HepG2 (cell line): ENCODE data around the gene GPATCH3. TPM values are rescaled to one million over a fixed set of nuclear protein-coding genes. Genes with fewer than 3 reads are reported as not detected.

ENCODE experiments used
- DMAP1 ChIP-seq: IDR thresholded peaks from 2 replicates; pipeline ENCODE4 v1.6.1; 2016
- KDM1A ChIP-seq: IDR thresholded peaks from 2 replicates; pipeline ENCODE4 v1.6.1; 2016; ENCODE audit warnings: missing compliant biosample characterization
- NFKBIZ ChIP-seq: IDR thresholded peaks from 2 replicates; pipeline ENCODE4 v1.6.1; 2018; ENCODE audit warnings: missing genetic modification reagents, missing compliant biosample characterization
- PATZ1 ChIP-seq: sonication (generic); formaldehyde crosslinking; IDR thresholded peaks from 2 replicates; pipeline ENCODE4 v1.4.0; 2020; ENCODE audit warnings: missing genetic modification reagents
- PHB2 ChIP-seq: fragments of 450-650 bp; IDR thresholded peaks from 2 replicates; pipeline ENCODE4 v1.6.1; 2018; ENCODE audit not compliant: partially characterized antibody
- RBM39 ChIP-seq: fragments of 200-400 bp; formaldehyde crosslinking; IDR thresholded peaks from one replicate; pipeline ENCODE4 v1.6.1; 2018; ENCODE audit warnings: antibody characterized with exemption, mild to moderate bottlenecking, low read depth, low read length; ENCODE audit not compliant: poor library complexity, severe bottlenecking
- RELA ChIP-seq: sonication (generic); formaldehyde crosslinking; IDR thresholded peaks from 2 replicates; pipeline ENCODE4 v1.4.0; 2020; ENCODE audit warnings: missing genetic modification reagents
- ZHX2 ChIP-seq, 2 experiments: sonication (generic) in 1 of 2; formaldehyde crosslinking in 1 of 2; IDR thresholded peaks; 2 replicates each; pipeline versions ENCODE4 v1.6.1 to v1.9.0; 2014 to 2022; ENCODE audit warnings: antibody characterized with exemption in 1 of 2, borderline replicate concordance in 1 of 2, inconsistent platforms in 1 of 2, low read depth in 1 of 2, missing genetic modification reagents in 1 of 2
- ZNF205 ChIP-seq: IDR thresholded peaks from 2 replicates; pipeline ENCODE4 v1.6.1; 2018; ENCODE audit warnings: missing biosample characterization, missing genetic modification reagents
- ZNF232 ChIP-seq: sonication (generic); formaldehyde crosslinking; IDR thresholded peaks from 2 replicates; pipeline ENCODE4 v1.4.0; 2020; ENCODE audit warnings: missing genetic modification reagents, borderline replicate concordance
- ZNF251 ChIP-seq: sonication (generic); formaldehyde crosslinking; IDR thresholded peaks from 2 replicates; pipeline ENCODE4 v1.9.0; 2021; ENCODE audit warnings: mild to moderate bottlenecking, missing genetic modification reagents
- ZNF276 ChIP-seq: sonication (generic); formaldehyde crosslinking; IDR thresholded peaks from 2 replicates; pipeline ENCODE4 v1.4.0; 2020; ENCODE audit warnings: mild to moderate bottlenecking, low read depth, missing genetic modification reagents
- ZNF30 ChIP-seq: sonication (generic); formaldehyde crosslinking; IDR thresholded peaks from 2 replicates; pipeline ENCODE4 v1.5.0; 2020; ENCODE audit warnings: mild to moderate bottlenecking, missing genetic modification reagents
- ZNF337 ChIP-seq: sonication (generic); formaldehyde crosslinking; IDR thresholded peaks from 2 replicates; pipeline ENCODE4 v1.5.1; 2020; ENCODE audit warnings: missing genetic modification reagents, low read depth, mild to moderate bottlenecking, borderline replicate concordance
- ZNF430 ChIP-seq: sonication (generic); formaldehyde crosslinking; IDR thresholded peaks from 2 replicates; pipeline ENCODE4 v1.9.0; 2021; ENCODE audit warnings: mild to moderate bottlenecking, missing genetic modification reagents
- ZNF432 ChIP-seq: sonication (generic); formaldehyde crosslinking; IDR thresholded peaks from 2 replicates; pipeline ENCODE4 v1.5.0; 2020; ENCODE audit warnings: missing genetic modification reagents, mild to moderate bottlenecking, borderline replicate concordance
- ZNF577 ChIP-seq: sonication (generic); formaldehyde crosslinking; IDR thresholded peaks from 2 replicates; pipeline ENCODE4 v1.4.0; 2020; ENCODE audit warnings: mild to moderate bottlenecking, low read depth, missing genetic modification reagents, borderline replicate concordance
- ZNF761 ChIP-seq: sonication (generic); formaldehyde crosslinking; conservative IDR thresholded peaks from 2 replicates; pipeline ENCODE4 v1.4.0; 2020; ENCODE audit warnings: mild to moderate bottlenecking, missing genetic modification reagents
- ZNF878 ChIP-seq: sonication (generic); formaldehyde crosslinking; IDR thresholded peaks from 2 replicates; pipeline ENCODE4 v1.8.1; 2023; ENCODE audit warnings: mild to moderate bottlenecking, missing genetic modification reagents, moderate library complexity
- polyA plus RNA-seq, 8 experiments: library from polyadenylated mRNA; depleted of rRNA in 3 of 8; stranded (reverse) in 7 of 8; unstranded in 1 of 8; fragments of >200 nt; fragmentation: Illumina TruSeq in 4 of 8; extraction: Trizol in 4 of 8; gene quantifications; 2 replicates each; pipeline versions ENCODE4 v1.2.1 to v1.2.3, GENCODE V29; 2011 to 2016; ENCODE audit warnings: low read depth in 4 of 8, missing spikeins in 1 of 8, mixed read lengths in 1 of 8; ENCODE audit not compliant: insufficient read depth in 1 of 8
- total RNA-seq, 5 experiments: library from RNA; depleted of rRNA; stranded (reverse); fragments of >200 nt; fragmentation: Illumina TruSeq; extraction: Trizol; gene quantifications; 2 replicates each; pipeline ENCODE4 v1.2.3, GENCODE V29; 2016; ENCODE audit warnings: low read depth in 1 of 5

The GPATCH3 gene
- total and polyA plus RNA-seq, 2 of the 13 experiments (the other 11 are each of a cell fraction or from before 2014, with no cell fraction given): 8.3 to 11.0 TPM

- TF ChIP-seq ZNF432: no peak
- no peak for TF ChIP-seq ZNF251 (CRISPR knock-in tag)
- TF ChIP-seq ZNF878 (CRISPR knock-in tag): no peak
- peak; percentile 70; the same call in 1 of the 2 replicates for TF ChIP-seq DMAP1
- peak; percentile 77; the same call in 1 of the 2 replicates for TF ChIP-seq KDM1A (CRISPR knock-in tag)
- peak; percentile 58; the same call in 1 of the 2 replicates for TF ChIP-seq ZNF761 (CRISPR knock-in tag)
- TF ChIP-seq PATZ1 (CRISPR knock-in tag): no peak
- TF ChIP-seq ZNF337 (CRISPR knock-in tag): no peak
- TF ChIP-seq PHB2: no peak
- TF ChIP-seq ZNF232 (CRISPR knock-in tag): 0 out of 2 replicates have a peak, but pooled peaks have one; percentile 40
- no peak; the same call in 1 of the 2 replicates for TF ChIP-seq ZHX2 (IDR thresholded peaks at IDR 0.05; ENCODE audit: low read depth)
- 0 out of 2 replicates have a peak, but pooled peaks have one; percentile 53 for TF ChIP-seq ZHX2 (CRISPR knock-in tag; IDR thresholded peaks at IDR 0.05; ENCODE audit: borderline replicate concordance)
- 0 out of 2 replicates have a peak, but pooled peaks have one; percentile 15 for TF ChIP-seq RELA (CRISPR knock-in tag)
- TF ChIP-seq ZNF30 (CRISPR knock-in tag): peak; percentile 19; the same call in 1 of the 2 replicates
- TF ChIP-seq ZNF205: peak; percentile 77; the same call in 1 of the 2 replicates
- peak; percentile 84 for TF ChIP-seq RBM39
- peak; percentile 62; the same call in 1 of the 2 replicates for TF ChIP-seq NFKBIZ (CRISPR knock-in tag)
- 0 out of 2 replicates have a peak, but pooled peaks have one; percentile 75 for TF ChIP-seq ZNF430
- TF ChIP-seq ZNF276 (CRISPR knock-in tag): no peak
- TF ChIP-seq ZNF577: no peak
Observed at GRCh38 chr1:26889551-26890466, 10.5 kb downstream of the GPATCH3 start, which contains the start of gene GPN2 (continued).
